NAMALWA (cell line): ENCODE results near the gene AGFG1.
A peak's percentile ranks its signal among the peaks of the same experiment; 100 is the strongest.

Experiments used
- DNase-seq: peaks from one replicate; pipeline ENCODE4 v3.0.0-alpha.2; 2015; ENCODE audit warnings: low spot score

The AGFG1 gene

GRCh38 chr2:227461811-227462461, 10.0 kb upstream of the AGFG1 start:
- DNase-seq, result no peak

GRCh38 chr2:227462462-227462951, 9.4 kb upstream of the AGFG1 start:
- DNase-seq, result no peak

GRCh38 chr2:227462972-227463931, 8.7 kb upstream of the AGFG1 start:
- no peak for DNase-seq

GRCh38 chr2:227464361-227464760, 7.6 kb upstream of the AGFG1 start:
- no peak for DNase-seq

- DNase-seq, result no peak
Observed at GRCh38 chr2:227464851-227465250, 7.1 kb upstream of the AGFG1 start.

GRCh38 chr2:227466887-227467600, 4.9 kb upstream of the AGFG1 start:
- no peak for DNase-seq

GRCh38 chr2:227471412-227471811, 544 bp upstream of the AGFG1 start:
- no peak for DNase-seq

GRCh38 chr2:227472265-227473121, 537 bp downstream of the AGFG1 start:
- peak; percentile 60 for DNase-seq

- DNase-seq, result peak; percentile 24
Observed at GRCh38 chr2:227473122-227473461, 1.1 kb downstream of the AGFG1 start.

- DNase-seq, result no peak
Observed at GRCh38 chr2:227473806-227474205, 1.9 kb downstream of the AGFG1 start.

GRCh38 chr2:227474410-227474809, 2.5 kb downstream of the AGFG1 start:
- no peak for DNase-seq

- DNase-seq, result no peak
Observed at GRCh38 chr2:227477291-227477690, 5.3 kb downstream of the AGFG1 start.

GRCh38 chr2:227479865-227480475, 8.0 kb downstream of the AGFG1 start:
- peak; percentile 57 for DNase-seq

GRCh38 chr2:227480528-227480927, 8.6 kb downstream of the AGFG1 start:
- DNase-seq, result no peak

- DNase-seq, result peak; percentile 55
Observed at GRCh38 chr2:227482638-227483340, 10.8 kb downstream of the AGFG1 start.

- DNase-seq, result no peak
Observed at GRCh38 chr2:227485429-227485828, 13.5 kb downstream of the AGFG1 start.

- no peak for DNase-seq
Observed at GRCh38 chr2:227486688-227487087, 14.7 kb downstream of the AGFG1 start.

GRCh38 chr2:227488045-227488444, 16.1 kb downstream of the AGFG1 start:
- DNase-seq, result no peak

- DNase-seq, result no peak
Observed at GRCh38 chr2:227491386-227491785, 19.4 kb downstream of the AGFG1 start.

- DNase-seq, result no peak
Observed at GRCh38 chr2:227493524-227493923, 21.6 kb downstream of the AGFG1 start.

GRCh38 chr2:227497158-227497557, 25.2 kb downstream of the AGFG1 start:
- no peak for DNase-seq
